ENCODE data around the gene ME2. TPM values are rescaled to one million over a fixed set of nuclear protein-coding genes. Genes with fewer than 3 reads are reported as not detected.
"Not testable (repeated sequence)": the region's sequence is repeated elsewhere in the genome, so short reads cannot be mapped to it uniquely, and the experiment has no call there.

The ME2 gene
- total RNA-seq, 1 experiment from 2014 or later, result 39.0 TPM

DNA sequence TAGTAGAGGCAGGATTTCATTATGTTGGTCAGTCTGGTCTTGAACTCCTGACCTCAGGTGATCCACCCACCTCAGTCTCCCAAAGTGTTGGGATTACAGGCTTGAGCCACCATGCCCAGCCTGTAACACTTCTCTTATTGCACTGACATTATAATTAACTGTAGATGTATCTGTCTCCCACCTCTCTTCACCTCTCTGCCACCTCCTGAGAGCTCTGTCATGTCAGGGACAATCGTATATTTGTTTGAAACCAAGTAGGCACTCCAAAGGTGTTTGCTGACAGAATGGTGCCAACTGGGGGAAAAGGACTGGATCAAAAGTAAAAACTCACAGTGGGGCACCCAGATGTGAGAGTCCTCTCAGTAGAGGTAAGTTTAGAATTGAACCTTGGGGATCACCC lies 17.3 kb upstream of the ME2 start:
- no peak for DNase-seq (ENCODE audit: low read depth)

DNA sequence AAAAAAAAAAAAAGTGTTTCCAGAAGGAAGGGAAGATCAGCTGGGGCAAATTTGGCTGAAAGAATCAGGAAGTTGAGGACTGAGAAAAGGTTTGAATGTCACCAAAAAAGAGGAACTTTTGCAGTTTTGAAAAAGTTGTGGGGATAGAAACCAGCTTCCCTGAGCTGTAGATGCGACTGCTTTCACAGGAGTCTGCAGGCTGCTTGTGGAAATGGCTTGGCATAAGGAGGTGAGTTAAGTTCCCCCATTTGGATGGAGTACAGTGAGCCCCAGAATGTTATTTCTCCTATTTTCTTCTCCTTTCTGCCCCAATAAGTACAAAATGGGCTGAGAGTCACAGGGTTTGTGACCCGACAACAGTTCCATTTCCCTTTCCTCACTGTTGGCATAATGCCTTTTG lies 16.5 kb upstream of the ME2 start:
- DNase-seq (ENCODE audit: low read depth), result no peak

DNA sequence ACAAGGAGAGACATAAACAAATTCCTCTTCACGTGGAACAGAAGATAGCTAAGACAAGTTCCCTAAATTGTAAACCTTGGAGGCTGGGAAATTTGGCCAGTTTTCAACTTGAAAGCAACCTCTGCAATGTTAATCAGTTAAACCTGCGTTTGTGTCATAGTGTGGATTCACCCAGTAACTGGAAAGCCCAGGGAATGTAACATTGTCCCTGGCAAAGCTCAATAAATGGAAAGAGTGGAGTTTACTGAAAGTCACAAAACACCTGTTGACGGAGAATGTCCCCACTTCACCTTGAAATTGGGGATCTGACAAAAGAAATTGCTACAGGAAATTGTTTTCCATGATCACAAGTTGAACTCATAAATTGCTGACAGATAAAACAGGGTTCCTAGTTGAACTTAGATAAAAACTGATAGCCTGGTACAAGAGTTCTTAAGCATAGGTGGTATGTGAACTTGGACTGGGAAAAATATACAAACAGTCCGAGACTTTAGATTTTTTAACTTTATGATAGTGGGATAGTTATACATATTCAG lies 15.0 kb upstream of the ME2 start:
- no peak for DNase-seq (ENCODE audit: low read depth)

DNA sequence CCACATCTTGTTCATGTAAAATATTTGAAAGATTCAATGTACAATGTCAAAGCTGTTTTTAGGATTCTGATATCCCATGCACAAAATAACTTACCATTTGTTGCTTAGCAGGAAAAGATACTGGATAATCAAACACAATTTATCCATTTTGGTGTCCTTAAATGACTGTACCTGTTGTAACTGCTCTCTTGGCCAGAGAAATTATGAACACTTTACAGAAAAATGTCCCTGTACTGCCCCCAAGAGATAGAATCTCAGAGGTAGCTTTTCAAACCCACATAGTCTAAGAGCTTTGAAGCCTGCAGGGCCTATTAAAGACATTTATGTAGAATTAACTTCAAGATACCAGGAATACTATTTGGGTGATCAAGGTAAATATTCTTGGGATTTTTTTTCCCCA lies 12.2 kb upstream of the ME2 start:
- peak; percentile 29 for DNase-seq (ENCODE audit: low read depth)

DNA sequence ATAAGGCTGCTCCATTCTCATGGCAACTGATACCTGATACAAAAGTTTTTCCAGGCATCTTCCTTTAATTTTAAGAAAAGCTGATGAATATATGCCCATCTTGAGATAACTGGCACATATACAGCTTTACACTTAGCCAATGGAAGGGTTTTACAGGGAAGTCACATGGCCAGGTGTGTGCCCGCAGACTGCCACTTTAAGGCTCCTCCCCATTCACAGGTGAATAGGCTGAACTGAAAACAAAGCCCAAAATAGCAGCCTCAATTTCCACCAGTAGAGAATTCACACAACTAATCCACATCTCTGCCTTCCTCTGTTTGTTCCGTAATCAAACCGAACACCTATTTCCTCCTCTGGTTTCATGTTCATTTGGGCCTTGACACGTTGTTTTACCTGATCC lies 9.8 kb upstream of the ME2 start:
- DNase-seq (ENCODE audit: low read depth), result no peak

DNA sequence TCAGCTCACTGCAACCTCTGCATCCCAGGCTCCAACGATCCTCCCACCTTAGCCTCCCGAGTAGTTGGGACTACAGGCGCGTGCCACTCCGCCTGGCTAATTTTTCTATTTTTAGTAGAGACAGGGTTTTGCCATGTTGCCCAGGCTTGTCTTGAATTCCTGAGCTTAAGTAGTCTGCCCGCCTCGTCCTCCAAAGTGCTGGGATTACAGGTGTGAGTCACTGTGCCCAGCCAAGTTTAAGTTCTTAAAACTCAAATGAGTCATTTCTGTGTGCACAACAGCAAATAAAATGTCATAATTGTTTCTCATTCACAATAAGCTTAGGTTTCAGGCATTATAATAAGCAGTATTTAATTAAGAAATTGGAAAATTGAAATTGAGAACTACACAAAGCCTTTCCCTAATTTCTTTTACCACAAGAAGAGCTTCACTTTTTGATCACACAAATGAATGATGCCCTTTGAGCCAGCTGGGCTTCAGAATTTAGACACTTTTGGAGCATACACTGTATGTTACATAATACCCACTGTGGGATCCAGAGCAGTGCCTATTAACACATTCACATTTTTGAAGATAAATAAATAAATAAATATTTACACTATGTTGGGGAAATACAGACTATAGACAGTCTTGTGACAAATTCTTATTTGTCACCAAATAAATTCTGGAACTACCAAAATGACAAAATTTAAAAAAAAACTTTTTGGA lies 8.6 kb upstream of the ME2 start:
- DNase-seq (ENCODE audit: low read depth), result peak; percentile 89

DNA sequence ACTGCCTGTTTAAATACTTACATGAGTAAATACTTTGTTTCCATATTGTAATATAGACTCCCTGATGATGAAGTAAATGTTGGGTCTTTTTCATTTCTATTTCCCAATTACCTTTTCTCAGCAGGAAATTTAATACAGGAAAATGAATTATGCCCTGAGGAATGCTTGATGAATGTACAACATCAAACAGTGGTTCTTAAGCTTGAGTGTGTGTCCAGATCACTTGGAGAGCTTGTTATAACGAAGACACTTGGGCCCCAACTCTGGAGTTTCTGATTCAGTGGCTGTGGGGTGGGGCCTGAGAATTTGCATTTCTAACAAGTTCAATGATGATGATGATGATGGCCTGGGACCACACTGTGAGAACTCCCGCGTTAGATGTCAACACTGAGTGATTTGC lies 7.1 kb upstream of the ME2 start:
- no peak for DNase-seq (ENCODE audit: low read depth)

DNA sequence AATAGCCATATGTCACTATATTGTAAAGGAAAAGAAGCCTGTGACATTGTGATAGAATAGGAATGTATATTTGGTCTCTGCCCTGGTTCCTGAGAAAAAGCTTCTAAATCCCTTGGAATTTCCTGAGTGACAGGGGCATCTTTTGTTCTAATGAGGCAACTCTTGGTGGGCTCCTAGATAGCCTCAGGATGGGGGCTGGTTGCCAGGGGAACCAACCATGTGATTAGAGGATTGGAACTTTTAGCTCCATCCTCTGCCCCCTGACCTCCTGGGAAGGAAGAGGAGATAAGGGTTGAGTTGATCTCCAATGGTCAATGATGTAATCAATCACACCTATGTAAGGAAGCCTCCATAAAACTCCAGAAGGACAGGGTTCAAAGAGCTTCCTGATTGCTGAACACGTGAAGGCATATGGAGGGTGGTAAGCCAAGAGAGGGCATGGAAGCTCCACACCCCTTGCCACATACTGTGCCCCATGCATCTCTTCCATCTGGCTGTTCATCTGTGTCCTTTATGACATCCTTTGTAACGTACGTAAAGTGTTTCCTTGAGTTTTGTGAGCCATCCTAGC lies 2.9 kb upstream of the ME2 start:
- no peak for DNase-seq (ENCODE audit: low read depth)

DNA sequence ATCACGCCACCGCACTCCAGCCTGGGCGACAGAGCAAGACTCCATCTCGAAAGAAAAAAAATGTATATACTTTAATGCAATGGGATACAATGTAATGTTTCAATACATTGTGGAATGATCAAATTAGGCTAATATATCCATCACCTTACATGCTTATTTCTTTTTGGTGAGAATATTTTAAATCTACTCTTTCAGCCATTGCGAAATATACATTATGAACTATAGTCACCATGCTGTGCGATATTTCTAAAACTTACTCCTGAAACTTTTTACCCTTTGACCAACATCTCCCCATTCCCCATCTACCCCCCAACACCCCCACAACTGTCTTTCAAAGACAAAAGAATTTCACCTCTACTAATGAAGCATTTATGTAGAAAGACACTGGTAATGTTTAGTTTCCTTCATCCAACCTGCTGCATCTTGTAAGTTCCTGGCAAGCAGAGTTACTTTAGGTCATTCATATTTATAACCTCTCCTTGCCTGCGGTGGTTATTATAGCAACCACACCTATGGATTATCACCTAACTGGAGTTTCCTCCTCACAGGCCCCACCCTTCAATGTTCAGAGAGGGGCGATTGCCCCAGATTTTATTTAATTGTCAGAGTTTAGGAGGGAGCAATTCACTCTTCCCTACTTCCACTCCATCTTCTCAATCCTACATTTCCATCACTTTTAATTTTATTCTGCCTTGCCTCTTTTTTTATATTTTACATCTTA lies 1.2 kb upstream of the ME2 start:
- no peak for DNase-seq (ENCODE audit: low read depth)

DNA sequence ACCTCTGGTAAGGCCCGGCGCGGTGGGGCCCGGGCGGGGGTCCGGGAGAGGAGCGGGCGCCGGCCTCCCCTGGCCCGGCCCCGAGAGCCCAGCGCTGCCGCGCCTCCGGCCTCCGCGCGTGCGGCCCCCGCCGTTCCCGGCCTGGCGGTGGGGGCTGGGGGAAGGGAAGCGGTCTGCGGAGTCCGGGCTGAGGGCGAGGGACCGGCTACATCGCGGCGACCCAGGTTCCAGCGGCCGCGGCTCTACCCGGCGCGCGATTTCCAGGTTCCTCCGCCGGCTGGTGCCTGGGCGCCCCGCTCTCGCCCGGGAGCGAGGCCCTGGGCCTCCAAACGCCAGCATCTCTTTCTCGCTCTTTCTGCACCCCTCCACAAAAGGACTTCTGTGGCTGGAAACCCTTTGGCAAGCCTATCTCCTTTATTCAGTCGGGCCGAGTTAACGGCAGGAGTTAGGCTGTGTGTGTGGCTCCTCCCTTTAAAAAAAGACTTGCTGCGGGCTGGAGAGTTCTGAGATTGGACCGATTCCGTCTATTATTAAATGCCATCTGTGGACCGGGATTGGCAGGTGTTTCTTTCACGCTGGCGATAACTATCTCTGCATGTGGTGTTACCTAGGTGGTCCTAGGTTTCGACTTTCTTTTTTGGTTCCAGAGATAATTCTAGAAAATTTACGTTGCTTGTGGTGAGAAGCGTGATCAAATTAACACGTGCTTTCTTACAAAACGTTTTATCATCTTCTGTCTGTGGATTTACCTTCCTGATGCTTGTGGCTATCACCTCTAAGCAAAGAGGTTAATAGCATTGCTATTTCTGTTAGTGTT lies 592 bp downstream of the ME2 start:
- peak; percentile 49 for DNase-seq (ENCODE audit: low read depth)

DNA sequence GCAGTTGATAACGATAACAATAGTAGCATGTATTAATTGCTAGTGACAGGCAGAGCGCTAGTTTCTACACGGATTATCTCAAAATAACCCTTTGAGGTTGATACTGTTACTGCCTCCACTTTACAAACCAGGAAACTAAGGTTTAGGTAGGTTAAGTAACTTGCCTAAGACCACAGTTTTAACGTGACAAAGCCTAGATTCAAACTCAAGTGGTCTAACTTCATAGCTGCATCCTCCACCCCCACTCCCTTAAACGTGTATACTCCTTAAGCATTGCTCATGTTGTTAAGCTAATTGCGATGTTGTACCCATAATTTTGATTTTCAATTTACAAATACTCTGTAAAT lies 1.2 kb downstream of the ME2 start:
- no peak for DNase-seq (ENCODE audit: low read depth)

DNA sequence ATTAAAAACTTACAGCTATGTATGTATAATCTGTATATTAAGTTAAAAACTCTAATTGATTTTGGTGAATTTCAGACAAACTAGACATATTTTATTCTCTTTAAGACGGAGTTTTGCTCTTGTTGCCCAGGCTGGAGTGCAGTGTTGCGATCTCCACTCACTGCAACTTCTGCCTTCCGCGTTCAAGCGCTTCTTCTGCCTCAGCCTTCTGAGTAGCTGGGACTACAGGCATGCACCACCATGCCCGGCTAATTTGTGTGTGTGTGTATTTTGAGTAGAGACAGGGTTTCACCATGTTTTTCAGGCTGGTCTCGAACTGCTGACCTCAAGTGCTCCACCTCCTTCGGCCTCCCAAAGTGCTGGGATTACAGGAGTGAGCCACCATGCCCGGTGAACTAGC lies 2.0 kb downstream of the ME2 start:
- DNase-seq (ENCODE audit: low read depth), result not testable (repeated sequence)

DNA sequence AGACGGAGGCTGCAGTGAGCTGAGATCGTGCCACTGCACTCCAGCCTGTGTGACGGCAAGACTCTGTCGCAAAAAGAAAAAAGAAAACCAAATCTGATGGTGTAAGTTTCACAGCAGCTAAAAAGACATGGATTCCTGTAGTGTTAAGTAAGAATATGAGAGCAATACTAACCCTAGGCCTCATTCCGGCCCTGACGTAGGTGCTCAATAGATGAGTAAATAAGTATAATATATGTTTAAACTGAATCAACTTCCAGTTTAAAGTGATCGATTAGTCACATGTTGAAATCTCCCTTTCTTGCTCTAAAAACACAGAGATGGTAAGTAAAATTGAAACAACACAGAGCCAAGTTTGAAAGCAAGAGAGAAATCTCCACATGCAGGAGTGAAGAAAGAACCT lies 8.0 kb downstream of the ME2 start:
- no peak for DNase-seq (ENCODE audit: low read depth)

DNA sequence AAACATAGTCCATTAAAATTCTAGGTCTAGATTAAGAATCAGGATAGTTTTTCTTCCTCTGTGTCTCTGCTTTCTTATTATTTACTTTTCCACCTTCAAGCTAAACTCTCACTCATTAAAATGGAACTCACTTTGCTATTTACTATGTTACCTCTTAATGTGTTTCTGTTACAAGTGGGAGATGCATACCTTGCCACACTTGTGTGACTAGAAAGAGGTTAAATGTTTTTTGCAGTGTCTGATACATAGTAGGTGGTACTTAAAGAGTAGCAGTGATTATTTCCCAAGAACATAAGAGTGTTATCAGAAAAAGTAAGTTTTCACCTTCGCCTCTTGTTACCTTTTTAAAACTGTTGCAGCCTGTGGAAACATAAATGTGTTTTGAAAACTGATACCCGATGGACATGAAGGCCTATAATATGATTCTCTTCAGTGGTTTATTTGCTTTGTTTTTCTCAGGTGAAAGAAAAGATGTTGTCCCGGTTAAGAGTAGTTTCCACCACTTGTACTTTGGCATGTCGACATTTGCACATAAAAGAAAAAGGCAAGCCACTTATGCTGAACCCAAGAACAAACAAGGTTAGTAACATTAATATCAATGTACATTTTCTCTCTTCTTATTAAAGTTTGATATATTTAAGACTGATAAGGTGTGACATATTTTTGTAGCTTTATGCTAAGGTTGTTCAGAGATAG lies 16.6 kb downstream of the ME2 start:
- DNase-seq (ENCODE audit: low read depth), result no peak

DNA sequence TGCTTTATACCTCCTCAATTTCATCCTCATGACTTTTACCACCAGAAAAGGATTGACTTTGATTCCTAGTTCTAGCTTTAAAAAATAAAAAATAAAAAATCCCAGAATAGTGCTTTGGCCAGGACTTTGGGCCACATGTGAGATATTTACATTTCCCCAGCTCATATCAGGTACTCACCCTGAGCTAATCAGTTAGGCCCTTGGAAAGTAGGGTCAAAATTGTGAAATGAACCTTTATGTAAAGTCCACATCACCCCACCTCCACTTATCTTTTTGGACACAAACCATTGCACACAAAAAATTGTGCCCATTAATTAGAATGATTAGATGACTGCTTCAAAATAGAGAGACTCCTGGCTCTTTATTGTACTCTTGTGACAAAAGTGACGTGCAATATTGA lies 17.2 kb downstream of the ME2 start:
- DNase-seq (ENCODE audit: low read depth), result no peak

DNA sequence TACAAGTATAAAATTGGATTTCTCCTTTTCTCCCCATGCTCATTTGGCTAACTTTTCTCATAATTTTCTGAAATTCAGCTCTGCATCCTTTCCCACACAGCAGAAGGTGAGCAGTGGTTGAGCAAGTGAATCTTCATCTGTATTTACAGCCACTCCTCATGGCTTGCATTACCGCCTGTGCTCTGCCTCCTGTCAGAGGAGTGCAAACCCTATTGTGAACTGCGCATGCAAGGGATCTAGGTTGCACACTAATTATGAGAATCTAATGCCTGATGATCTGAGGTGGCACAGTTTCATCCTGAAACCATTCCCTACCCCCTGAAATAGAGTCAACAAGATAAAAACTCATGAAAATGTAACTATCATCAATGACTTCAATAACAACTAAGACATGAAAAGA lies 20.0 kb downstream of the ME2 start:
- DNase-seq (ENCODE audit: low read depth), result no peak

DNA sequence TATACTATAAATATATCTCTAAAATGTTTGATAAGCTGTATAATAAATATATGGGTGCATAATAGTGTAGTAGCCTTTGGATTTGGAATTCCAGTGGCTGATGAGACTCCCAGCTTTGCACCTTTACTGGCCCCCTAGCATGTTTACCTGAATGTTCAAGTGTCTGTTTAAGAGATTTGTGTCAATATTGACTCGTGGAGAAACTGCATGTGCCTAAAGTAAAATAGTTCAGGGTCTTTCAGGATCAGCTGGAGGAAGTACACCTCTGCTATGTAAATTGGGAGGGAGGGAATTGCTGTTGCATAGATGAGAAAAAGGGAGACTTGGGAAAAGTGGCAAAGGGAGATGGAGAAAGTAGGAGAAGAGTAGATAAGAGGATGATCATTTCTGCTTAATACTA lies 23.9 kb downstream of the ME2 start:
- DNase-seq (ENCODE audit: low read depth), result no peak

DNA sequence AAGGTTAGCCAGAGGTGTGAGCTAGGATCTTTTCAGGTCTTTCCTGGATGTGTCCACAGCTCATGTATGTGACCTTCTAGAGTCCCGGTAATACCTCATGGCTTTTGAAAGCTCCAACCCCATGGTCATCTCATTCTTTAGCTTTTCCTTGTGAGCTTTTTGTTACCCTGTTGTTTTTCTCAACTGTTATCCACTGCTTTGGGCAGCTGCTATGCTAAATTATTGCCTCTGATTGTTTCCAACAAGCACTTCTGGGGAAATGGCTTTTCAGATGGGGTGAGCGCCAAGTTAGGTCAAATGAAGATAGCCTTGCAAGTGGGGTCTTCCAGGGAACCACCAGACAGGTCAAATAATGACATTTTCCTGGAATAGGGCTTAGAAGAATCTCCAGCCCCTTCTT lies 27.9 kb downstream of the ME2 start:
- no peak for DNase-seq (ENCODE audit: low read depth)

DNA sequence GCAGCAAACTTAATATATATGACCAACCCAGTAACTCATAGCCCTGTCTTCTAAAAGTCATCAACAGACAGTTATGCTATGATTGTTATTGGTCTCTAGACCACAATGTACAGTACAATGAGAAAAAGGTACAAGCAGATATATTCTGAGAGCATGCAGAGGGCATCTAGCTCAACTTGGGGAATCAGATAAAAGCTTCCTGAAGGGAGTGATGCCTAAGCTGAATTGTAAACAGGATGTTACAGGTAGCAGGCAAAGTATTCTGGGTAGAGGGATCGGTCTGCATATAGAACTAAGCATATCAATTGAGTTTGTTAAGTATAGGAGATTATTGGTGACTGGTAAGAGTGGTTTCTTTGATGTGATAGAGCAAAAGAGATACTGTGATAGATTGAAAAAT lies 30.3 kb downstream of the ME2 start:
- no peak for DNase-seq (ENCODE audit: low read depth)

DNA sequence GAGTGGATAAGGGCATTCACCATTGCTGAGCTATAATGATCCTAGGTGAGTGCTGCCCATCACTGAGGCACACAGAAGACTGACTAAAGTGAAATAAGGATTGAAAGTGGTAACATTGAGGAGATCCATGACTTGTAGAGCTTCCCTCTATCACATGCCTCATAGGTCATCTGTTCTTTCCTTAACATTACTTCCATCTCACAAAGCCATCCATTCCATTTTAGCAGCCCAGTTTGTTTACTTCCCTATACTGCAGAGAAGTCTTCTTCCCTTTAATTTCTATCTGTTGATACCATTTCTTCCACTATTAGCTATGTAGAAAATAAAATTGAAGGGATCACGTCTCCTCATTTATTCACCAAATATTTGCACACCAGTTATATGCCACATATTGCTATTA lies 32.1 kb downstream of the ME2 start:
- DNase-seq (ENCODE audit: low read depth), result no peak

DNA sequence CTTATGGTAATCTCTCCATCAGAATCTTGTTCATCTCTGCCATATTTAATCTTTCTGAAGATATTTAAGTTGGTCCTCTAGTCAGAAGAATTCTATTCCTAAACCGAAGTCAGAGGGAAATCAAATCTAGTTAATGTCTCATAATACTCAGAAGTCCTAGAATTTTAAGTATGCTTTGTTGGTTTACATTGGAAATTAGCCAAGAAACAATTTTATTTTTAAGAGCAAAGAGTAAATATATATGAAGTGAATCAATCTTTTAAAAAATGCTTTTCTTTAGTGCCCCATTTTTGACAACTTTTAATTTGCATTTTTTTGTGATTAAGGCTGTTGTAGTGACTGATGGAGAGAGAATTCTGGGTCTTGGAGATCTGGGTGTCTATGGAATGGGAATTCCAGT lies 38.1 kb downstream of the ME2 start:
- no peak for DNase-seq (ENCODE audit: low read depth)

DNA sequence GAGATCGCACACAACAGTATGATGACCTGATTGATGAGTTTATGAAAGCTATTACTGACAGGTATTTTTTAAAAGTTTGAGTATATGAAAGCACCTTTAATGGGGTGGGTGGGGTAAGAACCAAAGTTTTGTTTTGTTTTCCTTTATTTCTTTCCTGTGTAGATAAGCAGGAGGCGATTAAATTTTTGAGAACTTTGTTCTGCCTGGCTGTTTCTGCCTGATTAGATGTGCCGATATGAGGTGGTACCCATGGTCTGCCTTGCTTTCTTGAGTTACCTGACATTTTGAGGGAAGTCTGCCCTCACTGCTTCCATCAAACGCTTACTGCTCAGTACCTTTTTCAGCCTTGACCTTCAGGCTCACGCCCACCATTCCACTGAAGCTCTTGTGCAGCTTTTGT lies 39.2 kb downstream of the ME2 start:
- no peak for DNase-seq (ENCODE audit: low read depth)
